K562 (cell line): Measurements from ENCODE around the gene GLIS1. TPM values are rescaled to one million over a fixed set of nuclear protein-coding genes. Genes with fewer than 3 reads are reported as not detected.

Experiments
- ATAC-seq: fragments of 200-7000 bp; cut with Tn5 transposase; 3 replicates; pipeline ENCODE4 v1.9.1; 2020; ENCODE audit warnings: moderate library complexity
- BruUV-seq: library from RNA; stranded (reverse); fragments of 400-500 nt; replicated peaks from 2 replicates; lab custom pipeline; 2021; lab: Mats Ljungman, UMichigan
- CTCF ChIA-PET: fragments of 300-600 bp; formaldehyde crosslinking; extraction: SDS; loops from one replicate; lab custom pipeline; 2021; ENCODE audit warnings: low intra/inter-chr PET ratio; lab: Yijun Ruan, JAX
- POLR2A ChIA-PET: fragments of 300-600, 350-650 bp; sonication (Branson Sonifier 250); formaldehyde crosslinking; extraction: SDS; loops from one replicate; lab custom pipeline; 2021; ENCODE audit warnings: antibody characterized with exemption, inconsistent platforms; lab: Yijun Ruan, JAX
- DNase-seq, 4 experiments: peaks; one replicate each; pipeline versions ENCODE4 v3.0.0 to v3.0.0-alpha.2; 2011 to 2018; ENCODE audit warnings: low spot score in 3 of 4, mixed read lengths in 3 of 4; ENCODE audit errors: extremely low read depth in 1 of 4
- FAIRE-seq: peaks from 2 replicates; lab custom pipeline; 2011; peaks lifted over from hg19 to GRCh38; lab: Jason Lieb, UNC
- H2AFZ ChIP-seq: 2 replicates; pipeline ENCODE4 v1.6.0; 2011; ENCODE audit warnings: low read depth, low read length, control low read depth, inconsistent platforms
- H3K27ac ChIP-seq: fragments of 200-600 bp; 3 replicates; pipeline ENCODE4 v1.8.0; 2011; ENCODE audit warnings: low read depth, mild to moderate bottlenecking, control low read depth, inconsistent platforms, low read length, moderate library complexity, mixed read lengths; ENCODE audit errors: extremely low read depth
- H3K27me3 ChIP-seq, 2 experiments: fragments of 300-600 bp in 1 of 2; 2 replicates in 1 of 2; 3 replicates in 1 of 2; pipeline versions ENCODE4 v1.6.0 to v1.8.0; 2011; ENCODE audit warnings: inconsistent platforms in 2 of 2, low read length in 2 of 2, mild to moderate bottlenecking in 1 of 2, mixed read lengths in 1 of 2, moderate library complexity in 1 of 2; ENCODE audit not compliant: control insufficient read depth in 2 of 2, insufficient read depth in 2 of 2
- H3K36me3 ChIP-seq: fragments of 300-600 bp; 3 replicates; pipeline ENCODE4 v1.8.0; 2011; ENCODE audit warnings: mild to moderate bottlenecking, low read length, inconsistent platforms; ENCODE audit not compliant: control insufficient read depth, insufficient read depth
- H3K4me1 ChIP-seq, 2 experiments: fragments of 200-600 bp in 1 of 2; replicated peaks in 1 of 2; 2 replicates in 1 of 2; 3 replicates in 1 of 2; pipeline versions ENCODE4 v1.5.1 to v1.8.0; 2011; ENCODE audit warnings: inconsistent platforms in 2 of 2, low read length in 2 of 2, mild to moderate bottlenecking in 1 of 2, mixed read lengths in 1 of 2, moderate library complexity in 1 of 2; ENCODE audit not compliant: control insufficient read depth in 2 of 2, insufficient read depth in 2 of 2
- H3K4me2 ChIP-seq: 2 replicates; pipeline ENCODE4 v1.6.1; 2011; ENCODE audit warnings: low read length, control low read depth, inconsistent platforms, mixed read lengths; ENCODE audit not compliant: insufficient read depth
- H3K4me3 ChIP-seq: fragments of 200-600 bp; sonication (generic), shearing (Covaris generic); 2 replicates; pipeline ENCODE4 v1.5.1; 2016; ENCODE audit warnings: control low read depth, inconsistent platforms
- H3K79me2 ChIP-seq: fragments of 200-600 bp; 3 replicates; pipeline ENCODE4 v1.8.0; 2011; ENCODE audit warnings: low read length, inconsistent platforms; ENCODE audit not compliant: control insufficient read depth, insufficient read depth
- H3K9ac ChIP-seq, 2 experiments: 2 replicates each; pipeline versions ENCODE4 v1.6.0 to v1.6.1; 2011; ENCODE audit warnings: low read depth in 2 of 2, low read length in 2 of 2, control low read depth in 1 of 2, inconsistent platforms in 1 of 2, mild to moderate bottlenecking in 1 of 2, mixed read lengths in 1 of 2; ENCODE audit not compliant: insufficient read depth in 1 of 2
- H3K9me1 ChIP-seq: one replicate; pipeline ENCODE4 v1.6.0; 2011; ENCODE audit warnings: inconsistent platforms, mild to moderate bottlenecking, low read length, moderate library complexity; ENCODE audit not compliant: control insufficient read depth, insufficient read depth
- H3K9me3 ChIP-seq: replicated peaks from 2 replicates; pipeline ENCODE4 v1.5.1; 2011; ENCODE audit warnings: low read depth, low read length, inconsistent platforms; ENCODE audit not compliant: control insufficient read depth, insufficient read depth
- H4K20me1 ChIP-seq: replicated peaks from 2 replicates; pipeline ENCODE4 v1.6.1; 2011; ENCODE audit warnings: low read length, inconsistent platforms, mixed read lengths; ENCODE audit not compliant: control insufficient read depth, insufficient read depth
- CREB5 ChIP-seq: fragments of 250-450 bp; sonication (Bioruptor Pico); IDR thresholded peaks from 2 replicates; pipeline ENCODE4 v1.5.0; 2020; ENCODE audit warnings: mild to moderate bottlenecking
- FOS ChIP-seq: IDR thresholded peaks from 3 replicates; pipeline ENCODE4 v1.6.1; 2011; ENCODE audit not compliant: insufficient read length; ENCODE audit errors: extremely low read depth
- FOSL1 ChIP-seq: fragments of 200-800 bp; sonication (Bioruptor generic); conservative IDR thresholded peaks from 2 replicates; pipeline ENCODE4 v1.6.1; 2016; ENCODE audit warnings: missing genetic modification characterization, missing compliant biosample characterization
- FOXA3 ChIP-seq, 2 experiments: fragments of 450-650 bp in 1 of 2; sonication (generic) in 1 of 2; formaldehyde crosslinking; IDR thresholded peaks in 1 of 2; conservative IDR thresholded peaks in 1 of 2; 2 replicates each; pipeline versions ENCODE4 v1.4.0 to v1.8.0; 2020 to 2022; ENCODE audit warnings: mild to moderate bottlenecking in 2 of 2, missing genetic modification reagents in 1 of 2
- GTF2B ChIP-seq: IDR thresholded peaks from 2 replicates; pipeline ENCODE4 v1.6.1; 2011; ENCODE audit not compliant: insufficient read length; ENCODE audit errors: extremely low read depth
- HBP1 ChIP-seq: fragments of 450-650 bp; formaldehyde crosslinking; IDR thresholded peaks from 2 replicates; pipeline ENCODE4 v1.4.0; 2022; ENCODE audit warnings: missing genetic modification characterization
- KDM5B ChIP-seq: fragments of 200-600 bp; sonication (generic); IDR thresholded peaks from 2 replicates; pipeline ENCODE4 v1.6.1; 2012; ENCODE audit warnings: low read depth, mild to moderate bottlenecking, moderate library complexity, low read length, control low read depth, inconsistent platforms; ENCODE audit not compliant: insufficient replicate concordance
- MCM5 ChIP-seq: fragments of 450-650 bp; IDR thresholded peaks from 2 replicates; pipeline ENCODE4 v1.6.1; 2016; ENCODE audit warnings: low read depth
- NR0B1 ChIP-seq: fragments of 450-650 bp; IDR thresholded peaks from one replicate; pipeline ENCODE4 v1.6.1; 2018; ENCODE audit warnings: mild to moderate bottlenecking, moderate library complexity; ENCODE audit not compliant: partially characterized antibody
- PYGO2 ChIP-seq: fragments of 450-650 bp; IDR thresholded peaks from 2 replicates; pipeline ENCODE4 v1.6.1; 2016; ENCODE audit warnings: mild to moderate bottlenecking, missing genetic modification characterization, moderate library complexity, missing compliant biosample characterization
- RBM22 ChIP-seq: fragments of 200-400 bp; formaldehyde crosslinking; IDR thresholded peaks from 2 replicates; pipeline ENCODE4 v1.6.1; 2018; ENCODE audit warnings: low read length, low read depth; ENCODE audit not compliant: poor library complexity, severe bottlenecking
- RBM25 ChIP-seq: fragments of 200-400 bp; formaldehyde crosslinking; IDR thresholded peaks from 2 replicates; pipeline ENCODE4 v1.6.1; 2018; ENCODE audit warnings: low read length, low read depth, moderate library complexity; ENCODE audit not compliant: severe bottlenecking
- RNF2 ChIP-seq: sonication (generic); IDR thresholded peaks from 2 replicates; pipeline ENCODE4 v1.6.1; 2016
- TCF7L2 ChIP-seq: fragments of 150-350 bp; IDR thresholded peaks from 2 replicates; pipeline ENCODE4 v1.6.1; 2016; ENCODE audit warnings: low read depth, mild to moderate bottlenecking, low read length, moderate library complexity
- XRCC4 ChIP-seq: IDR thresholded peaks from one replicate; pipeline ENCODE4 v1.6.1; 2011; ENCODE audit not compliant: insufficient read depth, insufficient read length; ENCODE audit errors: extremely low read depth
- ZC3H8 ChIP-seq: fragments of 450-650 bp; IDR thresholded peaks from 2 replicates; pipeline ENCODE4 v1.6.1; 2017
- ZFP36 ChIP-seq: fragments of 150-350 bp; IDR thresholded peaks from 2 replicates; pipeline ENCODE4 v1.6.1; 2018; ENCODE audit warnings: low read length, low read depth; ENCODE audit not compliant: partially characterized antibody
- ZNF507 ChIP-seq: conservative IDR thresholded peaks from 2 replicates; pipeline ENCODE4 v1.6.1; 2017; ENCODE audit warnings: missing genetic modification characterization, missing compliant biosample characterization
- ZNF780A ChIP-seq: fragments of 250-450 bp; sonication (Bioruptor Pico); IDR thresholded peaks from 2 replicates; pipeline ENCODE4 v1.5.0; 2021; ENCODE audit warnings: mild to moderate bottlenecking
- WGBS: fragments of 100-300 bp; shearing (Covaris generic); methylation state at CpG from one replicate; pipeline ENCODE4 v1.1.6; 2016; ENCODE audit warnings: low coverage, mixed read lengths; ENCODE audit not compliant: insufficient coverage; ENCODE audit errors: missing lambda C conversion rate; 5-methylcytosine and 5-hydroxymethylcytosine counted together
- in situ Hi-C: fragments of 300-500 bp; cut with MboI; formaldehyde crosslinking; loops from 4 replicates; pipeline ENCODE4 v1.15.0; 2018; ENCODE audit warnings: inconsistent platforms, mixed read lengths
- intact Hi-C: fragments of 100-400 bp; cut with micrococcal nuclease; formaldehyde crosslinking; loops from 2 replicates; pipeline ENCODE4 v1.14.2; 2022
- polyA plus RNA-seq, 8 experiments: library from polyadenylated mRNA; depleted of rRNA in 4 of 8; stranded (reverse) in 5 of 8; unstranded in 3 of 8; fragments of >200 nt; fragmentation: Nextera tagmentation in 2 of 8; fragmentation: Illumina TruSeq in 1 of 8; extraction: Ambion mirVana in 2 of 8; extraction: Trizol in 1 of 8; gene quantifications; 2 replicates each; pipeline versions ENCODE4 v1.2.1 to v1.2.3, GENCODE V29; 2011 to 2014; ENCODE audit warnings: inconsistent platforms in 1 of 8, missing spikeins in 1 of 8
- total RNA-seq, 7 experiments: library from RNA; depleted of rRNA in 6 of 7; stranded (reverse); fragments of >200 nt in 6 of 7; fragmentation: Illumina TruSeq in 2 of 7; extraction: Trizol in 2 of 7; gene quantifications; 2 replicates each; pipeline versions ENCODE4 v1.2.1 to v1.2.3, GENCODE V29; 2011 to 2021; ENCODE audit warnings: low replicate concordance in 1 of 7

Gene GLIS1
- total and polyA plus RNA-seq, 9 of the 15 experiments (the other 6 are each of a cell fraction or from before 2014, with no cell fraction given): not detected

- Histone ChIP-seq H4K20me1 (peaks cover 4% of the 10 kb centered on the region; the same call in 1 of the 2 replicates), H3K4me3 (no peak overlapping the region), H3K79me2 (no peaks in the 10 kb centered on the region), H3K9me3 (no peaks in the 10 kb centered on the region), H3K27me3 (peaks cover 12 to 50% of the 10 kb centered on the region in 2 experiments; a peak in 4 of 5 replicates), H2AFZ (no peak overlapping the region), H3K9ac (no peak overlapping the region; a peak in 1 of 4 replicates), H3K4me1 (peaks cover 0 to 4% of the 10 kb centered on the region in 2 experiments; a peak in 2 of 5 replicates), H3K27ac (no peak overlapping the region), H3K9me1 (no peaks in the 10 kb centered on the region), H3K36me3 (no peaks in the 10 kb centered on the region), H3K4me2 (no peak overlapping the region)
- no peak for DNase-seq
- peak; percentile 20; the same call in 2 of the 3 replicates for ATAC-seq
- in situ Hi-C loops (no loop called here), intact Hi-C loops (no loop called here)
- 1% methylated on average over 8 of the region's 8 CpGs for whole genome bisulfite sequencing
- no peak for FAIRE-seq
- no peak for TF ChIP-seq KDM5B
- no peak for TF ChIP-seq PYGO2 (tag)
- TF ChIP-seq ZC3H8: no peak
- no peak for TF ChIP-seq ZFP36
- TF ChIP-seq CREB5 (CRISPR knock-in tag): no peak
- TF ChIP-seq XRCC4: no peak
- no peak for TF ChIP-seq NR0B1
- TF ChIP-seq RBM22: no peak
- no peak for TF ChIP-seq MCM5
- TF ChIP-seq RBM25: no peak
- no peak for TF ChIP-seq TCF7L2
- TF ChIP-seq ZNF507: no peak
- TF ChIP-seq FOS: no peak
- no peak for TF ChIP-seq FOSL1 (tag)
- no peak for TF ChIP-seq FOXA3 (CRISPR knock-in tag; conservative IDR thresholded peaks at IDR 0.05 in 1 of 2, IDR thresholded peaks at IDR 0.05 in 1 of 2)
- TF ChIP-seq ZNF780A (CRISPR knock-in tag): no peak
- no peak for TF ChIP-seq HBP1 (CRISPR knock-in tag)
- no peak for TF ChIP-seq RNF2
- no peak for TF ChIP-seq GTF2B
- CTCF ChIA-PET: no interaction called here
- BruUV-seq: no TSS peak
- POLR2A ChIA-PET: interaction anchor here (0.8 to 1.3 kb wide), 2 partner anchors 8 to 19 kb away, joined by 3 to 4 read pairs; no protein-coding TSS in a partner anchor
Observed at GRCh38 chr1:53606197-53606596, 132.8 kb downstream of the GLIS1 start.
